H1 (cell line): ENCODE data around the gene DOCK10. TPM values are rescaled to one million over a fixed set of nuclear protein-coding genes. Genes with fewer than 3 reads are reported as not detected.

Experiments
- CTCF ChIA-PET: fragments of 300-600 bp; sonication (Branson Sonifier 250); formaldehyde crosslinking; loops from one replicate; lab custom pipeline; 2021; ENCODE audit not compliant: partially characterized antibody; lab: Charles Lee
- POLR2A ChIA-PET: fragments of 300-600 bp; sonication (Branson Sonifier 250); formaldehyde crosslinking; loops from one replicate; lab custom pipeline; 2021; ENCODE audit warnings: inconsistent platforms; ENCODE audit not compliant: partially characterized antibody; lab: Charles Lee
- DNase-seq, 2 experiments: peaks; one replicate each; pipeline versions ENCODE4 v3.0.0 to v3.0.0-alpha.2; 2010 to 2022; ENCODE audit warnings: low spot score in 2 of 2, low read depth in 1 of 2, mixed read lengths in 1 of 2
- FAIRE-seq: peaks from 2 replicates; lab custom pipeline; 2011; peaks lifted over from hg19 to GRCh38; lab: Jason Lieb, UNC
- H2AFZ ChIP-seq: 2 replicates; pipeline ENCODE4 v1.8.1; 2012; ENCODE audit warnings: low read length, inconsistent platforms
- H2AK5ac ChIP-seq: 2 replicates; pipeline ENCODE4 v1.6.1; 2013; ENCODE audit warnings: low read depth, low read length
- H2BK120ac ChIP-seq: replicated peaks from 2 replicates; pipeline ENCODE3; 2013; ENCODE audit warnings: low read depth, low read length, inconsistent platforms
- H2BK12ac ChIP-seq: 2 replicates; pipeline ENCODE4 v1.6.1; 2013; ENCODE audit warnings: low read depth, low read length
- H2BK15ac ChIP-seq: 2 replicates; pipeline ENCODE4 v1.6.1; 2013; ENCODE audit warnings: low read length
- H2BK20ac ChIP-seq: 2 replicates; pipeline ENCODE4 v1.6.1; 2013; ENCODE audit warnings: low read length
- H2BK5ac ChIP-seq: 2 replicates; pipeline ENCODE4 v1.6.1; 2013; ENCODE audit warnings: low read depth, low read length
- H3K14ac ChIP-seq: 2 replicates; pipeline ENCODE4 v1.6.1; 2013; ENCODE audit warnings: inconsistent platforms; ENCODE audit not compliant: insufficient read length
- H3K18ac ChIP-seq: 2 replicates; pipeline ENCODE4 v1.6.1; 2013; ENCODE audit warnings: low read length; ENCODE audit errors: extremely low read depth
- H3K23ac ChIP-seq: 2 replicates; pipeline ENCODE4 v1.6.1; 2013; ENCODE audit warnings: inconsistent platforms; ENCODE audit not compliant: insufficient read length
- H3K23me2 ChIP-seq: 2 replicates; pipeline ENCODE4 v1.6.1; 2013; ENCODE audit warnings: low read depth, low read length
- H3K27ac ChIP-seq: 2 replicates; pipeline ENCODE4 v1.6.1; 2011; ENCODE audit warnings: low read depth, low read length, inconsistent platforms
- H3K27me3 ChIP-seq, 4 experiments: replicated peaks in 1 of 4; 1 replicate in 1 of 4; 2 replicates in 3 of 4; pipeline versions ENCODE4 v1.6.1 to v1.8.1; 2011 to 2013; ENCODE audit warnings: low read length in 3 of 4, mild to moderate bottlenecking in 3 of 4, inconsistent platforms in 2 of 4, mixed read lengths in 2 of 4, moderate library complexity in 1 of 4; ENCODE audit not compliant: control insufficient read depth in 3 of 4, insufficient read depth in 3 of 4; ENCODE audit errors: extremely low read depth in 1 of 4
- H3K36me3 ChIP-seq, 4 experiments: 2 replicates each; pipeline versions ENCODE4 v1.6.1 to v1.8.1; 2011 to 2013; ENCODE audit warnings: mild to moderate bottlenecking in 4 of 4, low read length in 3 of 4, moderate library complexity in 2 of 4, control low read depth in 1 of 4, inconsistent platforms in 1 of 4; ENCODE audit not compliant: insufficient read depth in 4 of 4, control insufficient read depth in 2 of 4
- H3K4ac ChIP-seq: replicated peaks from 2 replicates; pipeline ENCODE3; 2013; ENCODE audit warnings: low read length, low read depth, mixed read lengths, inconsistent platforms; ENCODE audit not compliant: insufficient read length
- H3K4me1 ChIP-seq, 4 experiments: replicated peaks in 1 of 4; 1 replicate in 1 of 4; 2 replicates in 3 of 4; pipeline versions ENCODE4 v1.6.1 to v1.8.1; 2011 to 2013; ENCODE audit warnings: low read length in 3 of 4, inconsistent platforms in 2 of 4, mixed read lengths in 1 of 4; ENCODE audit not compliant: insufficient read depth in 4 of 4, control insufficient read depth in 3 of 4
- H3K4me2 ChIP-seq, 2 experiments: 2 replicates each; pipeline versions ENCODE4 v1.6.1 to v1.8.1; 2011 to 2013; ENCODE audit warnings: low read depth in 2 of 2, low read length in 2 of 2, control low read depth in 1 of 2, inconsistent platforms in 1 of 2, mild to moderate bottlenecking in 1 of 2; ENCODE audit not compliant: insufficient read depth in 1 of 2
- H3K4me3 ChIP-seq, 4 experiments: fragments of 200-600, 300-600 bp in 1 of 4; sonication (generic), shearing (Covaris generic), sonication (Bioruptor Twin) in 1 of 4; 2 replicates each; pipeline versions ENCODE4 v1.5.1 to v1.8.1; 2011 to 2016; ENCODE audit warnings: low read length in 4 of 4, low read depth in 3 of 4, control low read depth in 2 of 4, inconsistent platforms in 2 of 4, mild to moderate bottlenecking in 2 of 4, mixed read lengths in 1 of 4, moderate library complexity in 1 of 4; ENCODE audit not compliant: insufficient read depth in 2 of 4; ENCODE audit errors: extremely low read depth in 1 of 4
- H3K56ac ChIP-seq: replicated peaks from 2 replicates; pipeline ENCODE3; 2013; ENCODE audit warnings: low read depth, mild to moderate bottlenecking, mixed read lengths, low read length, inconsistent platforms; ENCODE audit not compliant: insufficient read length
- H3K79me1 ChIP-seq: 2 replicates; pipeline ENCODE4 v1.6.1; 2013; ENCODE audit warnings: low read depth, low read length, control low read depth
- H3K79me2 ChIP-seq, 2 experiments: 2 replicates each; pipeline versions ENCODE4 v1.6.1 to v1.8.1; 2012 to 2013; ENCODE audit warnings: low read length in 2 of 2, mild to moderate bottlenecking in 2 of 2, inconsistent platforms in 1 of 2; ENCODE audit not compliant: insufficient read depth in 2 of 2, control insufficient read depth in 1 of 2
- H3K9ac ChIP-seq, 4 experiments: replicated peaks in 1 of 4; 1 replicate in 1 of 4; 2 replicates in 3 of 4; pipeline versions ENCODE4 v1.6.1 to v1.8.1; 2011 to 2013; ENCODE audit warnings: low read depth in 3 of 4, low read length in 3 of 4, control low read depth in 2 of 4, mild to moderate bottlenecking in 2 of 4, moderate library complexity in 2 of 4, inconsistent platforms in 1 of 4; ENCODE audit errors: extremely low read depth in 1 of 4
- H3K9me3 ChIP-seq, 2 experiments: 2 replicates each; pipeline versions ENCODE4 v1.6.1 to v1.8.1; 2012 to 2013; ENCODE audit warnings: mild to moderate bottlenecking in 2 of 2, moderate library complexity in 2 of 2, control low read depth in 1 of 2, inconsistent platforms in 1 of 2, low read depth in 1 of 2, low read length in 1 of 2, mixed read lengths in 1 of 2; ENCODE audit not compliant: insufficient read depth in 2 of 2
- H4K20me1 ChIP-seq, 2 experiments: replicated peaks in 1 of 2; 2 replicates each; pipeline versions ENCODE3 to v1.8.1; 2011 to 2013; ENCODE audit warnings: inconsistent platforms in 2 of 2, low read length in 2 of 2, mild to moderate bottlenecking in 1 of 2; ENCODE audit not compliant: insufficient read depth in 2 of 2, control insufficient read depth in 1 of 2
- H4K5ac ChIP-seq: 2 replicates; pipeline ENCODE4 v1.6.1; 2013; ENCODE audit warnings: low read length, low read depth, mixed read lengths, inconsistent platforms; ENCODE audit not compliant: insufficient read length
- H4K8ac ChIP-seq: 2 replicates; pipeline ENCODE4 v1.8.0; 2013; ENCODE audit warnings: mild to moderate bottlenecking, moderate library complexity, low read length, inconsistent platforms; ENCODE audit not compliant: insufficient read depth; ENCODE audit errors: extremely low read depth
- H4K91ac ChIP-seq: replicated peaks from 2 replicates; pipeline ENCODE3; 2013; ENCODE audit warnings: low read length, mixed read lengths, inconsistent platforms; ENCODE audit not compliant: insufficient read length
- ATF3 ChIP-seq: IDR thresholded peaks from 2 replicates; pipeline ENCODE4 v1.6.1; 2011; ENCODE audit warnings: low read depth, mild to moderate bottlenecking, low read length; ENCODE audit not compliant: insufficient read depth
- BRCA1 ChIP-seq: IDR thresholded peaks from 2 replicates; pipeline ENCODE4 v1.6.1; 2012; ENCODE audit warnings: low read depth, low read length, improper control_type of control experiment
- CBX8 ChIP-seq: fragments of 300-800, 300-1000 bp; sonication (generic); IDR thresholded peaks from 2 replicates; pipeline ENCODE4 v1.7.1; 2016; ENCODE audit warnings: low read depth, low read length, borderline replicate concordance
- CHD2 ChIP-seq: IDR thresholded peaks from 2 replicates; pipeline ENCODE4 v1.6.1; 2012; ENCODE audit warnings: low read length, improper control_type of control experiment
- HDAC6 ChIP-seq: IDR thresholded peaks from one replicate; pipeline ENCODE4 v1.7.1; 2012; ENCODE audit warnings: low read depth, mild to moderate bottlenecking, inconsistent platforms, low read length, moderate library complexity
- SAP30 ChIP-seq: fragments of 300-600 bp; sonication (generic); IDR thresholded peaks from 2 replicates; pipeline ENCODE4 v1.7.1; 2012; ENCODE audit warnings: low read length, moderate library complexity, mild to moderate bottlenecking, inconsistent platforms; ENCODE audit not compliant: insufficient read depth, insufficient replicate concordance
- SIX5 ChIP-seq: IDR thresholded peaks from 2 replicates; pipeline ENCODE4 v1.6.1; 2011; ENCODE audit warnings: mild to moderate bottlenecking, low read depth, low read length
- SUZ12 ChIP-seq: fragments of 200-600 bp; sonication (generic); IDR thresholded peaks from 2 replicates; pipeline ENCODE4 v1.6.1; 2012; ENCODE audit warnings: mild to moderate bottlenecking, inconsistent platforms, low read length, moderate library complexity, mixed read lengths
- ZNF274 ChIP-seq: IDR thresholded peaks from 2 replicates; pipeline ENCODE4 v1.7.0; 2012; ENCODE audit warnings: low read length, borderline replicate concordance; ENCODE audit errors: extremely low read depth
- WGBS, 2 experiments: shearing (Covaris generic) in 1 of 2; methylation state at CpG; one replicate each; pipeline versions ENCODE4 v1.1.6 to v1.1.7; 2013 to 2015; ENCODE audit warnings: low lambda C conversion rate in 2 of 2, mixed read lengths in 2 of 2, inconsistent platforms in 1 of 2, low coverage in 1 of 2, missing lambda C conversion rate in 1 of 2; ENCODE audit not compliant: insufficient replicate concordance in 2 of 2, insufficient coverage in 1 of 2, insufficient read length in 1 of 2; ENCODE audit errors: extremely low coverage in 1 of 2, missing lambda C conversion rate in 1 of 2; 5-methylcytosine and 5-hydroxymethylcytosine counted together
- polyA plus RNA-seq, 7 experiments: library from polyadenylated mRNA; depleted of rRNA in 3 of 7; stranded (reverse) in 5 of 7; unstranded in 2 of 7; fragments of >200 nt in 5 of 7; fragments of 200-250 nt in 2 of 7; gene quantifications; 1 replicate in 5 of 7; 2 replicates in 1 of 7; 4 replicates in 1 of 7; pipeline versions ENCODE4 v1.2.1 to v1.2.3, GENCODE V29; 2011 to 2013; ENCODE audit warnings: missing spikeins in 2 of 7, mixed read lengths in 2 of 7
- total RNA-seq: library from RNA; stranded (reverse); fragmentation: NEBNext Ultra II Directional; extraction: Animal tissue kit (Norgen Biotek cat#: 25700); gene quantifications from 2 replicates; pipeline ENCODE4 v1.2.1, GENCODE V29; 2021

The DOCK10 gene
- total and polyA plus RNA-seq, 2 of the 8 experiments (the other 6 are each of a cell fraction or from before 2014, with no cell fraction given): 0.33 to 1.6 TPM

GRCh38 chr2:224833986-224834385, 208.3 kb downstream of the DOCK10 start:
- no peak overlapping the region for H4K5ac ChIP-seq
- H3K9ac ChIP-seq: no peak overlapping the region
- no peak for DNase-seq
- H3K23ac ChIP-seq: no peak overlapping the region
- H3K14ac ChIP-seq: no peak overlapping the region
- no peak overlapping the region for H2AK5ac ChIP-seq
- 88% methylated on average over 2 of the region's 2 CpGs; no CpG with 5 or more reads in 1 of the 2 experiments for WGBS, 2 experiments
- no peaks in the 10 kb centered on the region for H3K79me2 ChIP-seq
- no peaks in the 10 kb centered on the region for H3K4me1 ChIP-seq
- H3K23me2 ChIP-seq: no peaks in the 10 kb centered on the region
- H3K27me3 ChIP-seq: no peaks in the 10 kb centered on the region
- H3K9me3 ChIP-seq: no peaks in the 10 kb centered on the region
- no peak overlapping the region for H2AFZ ChIP-seq
- no peak overlapping the region for H3K27ac ChIP-seq
- no peak overlapping the region for H3K4me2 ChIP-seq
- no peak overlapping the region for H2BK15ac ChIP-seq
- H3K4me3 ChIP-seq: no peak overlapping the region
- ChIA-PET CTCF (interaction anchor here (1.0 kb wide), 1 partner anchor 167 kb away, joined by 4 read pairs; no protein-coding TSS in a partner anchor), POLR2A (no interaction called here)
- H3K79me1 ChIP-seq: no peaks in the 10 kb centered on the region
- H4K20me1 ChIP-seq: no peaks in the 10 kb centered on the region
- no peak for FAIRE-seq
- no peak overlapping the region for H4K8ac ChIP-seq
- H2BK120ac ChIP-seq: no peak overlapping the region
- H2BK20ac ChIP-seq: no peak overlapping the region
- H3K18ac ChIP-seq: no peak overlapping the region
- H2BK12ac ChIP-seq: no peak overlapping the region
- no peak overlapping the region for H3K56ac ChIP-seq
- H3K36me3 ChIP-seq: no peaks in the 10 kb centered on the region
- no peak overlapping the region for H3K4ac ChIP-seq
- H4K91ac ChIP-seq: no peak overlapping the region
- no peak for TF ChIP-seq SUZ12
- TF ChIP-seq CBX8: no peak
- TF ChIP-seq SIX5: no peak
- TF ChIP-seq SAP30: no peak
- no peak for TF ChIP-seq ATF3
- no peak for TF ChIP-seq BRCA1
- TF ChIP-seq ZNF274: no peak
- TF ChIP-seq CHD2: no peak
- no peak for TF ChIP-seq HDAC6
- H2BK5ac ChIP-seq: no peak overlapping the region
